GM08714 (cell line): ENCODE measurements around the gene SLC5A5.

Experiments used
- H3K4me3 ChIP-seq: fragments of 200-500 bp; sonication (Bioruptor generic); 2 replicates; pipeline ENCODE4 v1.5.1; 2014; ENCODE audit warnings: mild to moderate bottlenecking, low read length, inconsistent platforms
- ZNF274 ChIP-seq: IDR thresholded peaks from 2 replicates; pipeline ENCODE4 v1.6.1; 2012; ENCODE audit warnings: mild to moderate bottlenecking, low read depth, low read length

Gene SLC5A5

GRCh38 chr19:17871878-17872250, at the start of gene SLC5A5:
SLC5A5 (plus strand) TSS chr19:17871945; CDS start chr19:17872320, 375 bp downstream.
- H3K4me3 ChIP-seq, result no peak within 1 kb of the TSS
- TF ChIP-seq ZNF274, result no peak

GRCh38 chr19:17824339-17824738, 47.4 kb upstream of the SLC5A5 start:
- H3K4me3 ChIP-seq, result no peak overlapping the region
- TF ChIP-seq ZNF274, result no peak

GRCh38 chr19:17826508-17827056, 45.2 kb upstream of the SLC5A5 start:
- no peak overlapping the region for H3K4me3 ChIP-seq
- TF ChIP-seq ZNF274, result no peak

- no peak overlapping the region for H3K4me3 ChIP-seq
- TF ChIP-seq ZNF274, result no peak
These were observed 41.7 kb upstream of the SLC5A5 start for GRCh38 chr19:17829855-17830566.

GRCh38 chr19:17830567-17831418, 41.0 kb upstream of the SLC5A5 start:
- no peak overlapping the region for H3K4me3 ChIP-seq
- TF ChIP-seq ZNF274, result no peak

- TF ChIP-seq ZNF274, result no peak
- no peak overlapping the region for H3K4me3 ChIP-seq
These were observed 40.3 kb upstream of the SLC5A5 start for GRCh38 chr19:17831419-17831888.

GRCh38 chr19:17832443-17833208, 39.1 kb upstream of the SLC5A5 start:
- no peak overlapping the region for H3K4me3 ChIP-seq
- no peak for TF ChIP-seq ZNF274

GRCh38 chr19:17834350-17835181, 37.2 kb upstream of the SLC5A5 start:
- TF ChIP-seq ZNF274, result no peak
- no peak overlapping the region for H3K4me3 ChIP-seq

- no peak overlapping the region for H3K4me3 ChIP-seq
- TF ChIP-seq ZNF274, result no peak
These were observed 36.4 kb upstream of the SLC5A5 start for GRCh38 chr19:17835182-17836006.

GRCh38 chr19:17836530-17836929, 35.2 kb upstream of the SLC5A5 start:
- TF ChIP-seq ZNF274, result no peak
- H3K4me3 ChIP-seq, result no peak overlapping the region

- H3K4me3 ChIP-seq, result no peak overlapping the region
- TF ChIP-seq ZNF274, result no peak
These were observed 33.8 kb upstream of the SLC5A5 start for GRCh38 chr19:17837972-17838371.

- no peak for TF ChIP-seq ZNF274
These were observed 31.7 kb upstream of the SLC5A5 start for GRCh38 chr19:17840019-17840418.

More at GRCh38 chr19:17840019-17840418, 31.7 kb upstream of the SLC5A5 start:
- no peak overlapping the region for H3K4me3 ChIP-seq
